ENCODE results near the gene PARD3.

- TF ChIP-seq EZH2phosphoT487 (IDR thresholded peaks at IDR 0.05; ENCODE audit: insufficient read depth, low read depth) (no peak), EZH2 (IDR thresholded peaks at IDR 0.05; ENCODE audit: insufficient read depth, poor library complexity, severe bottlenecking) (no peak)
These were observed 288.1 kb downstream of the PARD3 start for GRCh38 chr10:34526758-34527730.
